GM23338 (cell line): ENCODE measurements around the gene MINK1. TPM values are rescaled to one million over a fixed set of nuclear protein-coding genes. Genes with fewer than 3 reads are reported as not detected.

ENCODE experiments used
- ATAC-seq: fragments of 200-7000 bp; cut with Tn5 transposase; 3 replicates; pipeline ENCODE4 v1.9.1; 2020
- DNase-seq: peaks from one replicate; pipeline ENCODE4 v3.0.0-alpha.2; 2015; ENCODE audit warnings: low spot score
- H2AFZ ChIP-seq: fragments of 200-600 bp; sonication (generic); 2 replicates; pipeline ENCODE4 v1.8.0; 2016; ENCODE audit warnings: antibody characterized with exemption, mild to moderate bottlenecking, moderate library complexity
- H3F3A ChIP-seq: fragments of 200-600 bp; sonication (generic); replicated peaks from 2 replicates; pipeline ENCODE4 v1.8.0; 2017; ENCODE audit warnings: antibody characterized with exemption, mixed run types, low read depth
- H3K27ac ChIP-seq: fragments of 200-600 bp; sonication (generic); 2 replicates; pipeline ENCODE4 v1.6.1; 2016; ENCODE audit warnings: low read depth
- H3K27me3 ChIP-seq: fragments of 200-600 bp; sonication (generic); 2 replicates; pipeline ENCODE4 v1.8.0; 2016; ENCODE audit warnings: mild to moderate bottlenecking, mixed run types, moderate library complexity; ENCODE audit not compliant: insufficient read depth
- H3K36me3 ChIP-seq: fragments of 200-600 bp; sonication (generic); 2 replicates; pipeline ENCODE4 v1.8.0; 2016; ENCODE audit warnings: mild to moderate bottlenecking; ENCODE audit not compliant: insufficient read depth
- H3K4me1 ChIP-seq: fragments of 200-600 bp; sonication (generic); 2 replicates; pipeline ENCODE4 v1.8.0; 2016; ENCODE audit warnings: mild to moderate bottlenecking, moderate library complexity; ENCODE audit not compliant: insufficient read depth
- H3K4me2 ChIP-seq: fragments of 200-600 bp; sonication (generic); 2 replicates; pipeline ENCODE4 v1.7.1; 2017; ENCODE audit warnings: mixed run types
- H3K4me3 ChIP-seq: fragments of 200-600 bp; sonication (generic); 2 replicates; pipeline ENCODE4 v1.6.1; 2016; ENCODE audit warnings: mixed run types
- H3K79me2 ChIP-seq: fragments of 200-600 bp; sonication (generic); replicated peaks from 2 replicates; pipeline ENCODE4 v1.8.0; 2017; ENCODE audit warnings: mild to moderate bottlenecking; ENCODE audit not compliant: insufficient read depth
- H3K9me2 ChIP-seq: fragments of 200-600 bp; sonication (generic); 2 replicates; pipeline ENCODE4 v1.8.0; 2017; ENCODE audit not compliant: insufficient read depth
- H4K20me1 ChIP-seq: fragments of 200-600 bp; sonication (generic); replicated peaks from 2 replicates; pipeline ENCODE4 v1.8.0; 2017; ENCODE audit warnings: mild to moderate bottlenecking; ENCODE audit not compliant: insufficient read depth
- H3K27ac Mint-ChIP-seq: 2 replicates; pipeline ENCODE4 v1.8.0; 2020; ENCODE audit warnings: inconsistent platforms, mild to moderate bottlenecking, moderate library complexity, mixed read lengths
- H3K27me3 Mint-ChIP-seq: 3 replicates; pipeline ENCODE4 v1.8.0; 2022; ENCODE audit warnings: low read depth, mild to moderate bottlenecking, moderate library complexity, mixed read lengths, inconsistent platforms; ENCODE audit not compliant: insufficient read depth, poor library complexity
- H3K36me3 Mint-ChIP-seq: 3 replicates; pipeline ENCODE4 v1.8.0; 2021; ENCODE audit warnings: low read depth, mild to moderate bottlenecking, inconsistent platforms, moderate library complexity, mixed read lengths
- H3K4me1 Mint-ChIP-seq: 3 replicates; pipeline ENCODE4 v1.8.0; 2020; ENCODE audit warnings: mild to moderate bottlenecking, inconsistent platforms, mixed read lengths
- H3K4me3 Mint-ChIP-seq: 3 replicates; pipeline ENCODE4 v1.8.0; 2021; ENCODE audit warnings: moderate library complexity, mild to moderate bottlenecking, inconsistent platforms, mixed read lengths
- H3K9me3 Mint-ChIP-seq: 3 replicates; pipeline ENCODE4 v1.8.0; 2020; ENCODE audit warnings: moderate library complexity, mild to moderate bottlenecking, inconsistent platforms, mixed read lengths
- CREB1 ChIP-seq: fragments of 250-450 bp; sonication (Bioruptor Pico); IDR thresholded peaks from 2 replicates; pipeline ENCODE4 v1.5.0; 2020; ENCODE audit warnings: low read depth, mild to moderate bottlenecking, moderate library complexity
- CTCF ChIP-seq, 2 experiments: fragments of 200-600 bp in 1 of 2; sonication (generic) in 1 of 2; conservative IDR thresholded peaks; 2 replicates each; pipeline versions ENCODE4 v1.5.1 to v1.6.1; 2016 to 2017; ENCODE audit warnings: antibody characterized with exemption in 2 of 2, low read depth in 2 of 2, mild to moderate bottlenecking in 2 of 2, moderate library complexity in 1 of 2
- ETS1 ChIP-seq: IDR thresholded peaks from 2 replicates; pipeline ENCODE4 v1.6.1; 2016; ENCODE audit warnings: antibody characterized with exemption
- EZH2 ChIP-seq: fragments of 200-600 bp; sonication (generic); IDR thresholded peaks from one replicate; pipeline ENCODE4 v1.8.0; 2017; ENCODE audit warnings: antibody characterized with exemption, mild to moderate bottlenecking, low read depth; ENCODE audit not compliant: unreplicated experiment
- EZH2phosphoT487 ChIP-seq: fragments of 200-600 bp; sonication (generic); IDR thresholded peaks from one replicate; pipeline ENCODE4 v1.8.1; 2018; ENCODE audit warnings: antibody characterized with exemption; ENCODE audit not compliant: unreplicated experiment
- JUNB ChIP-seq: IDR thresholded peaks from one replicate; pipeline ENCODE4 v1.6.1; 2016; ENCODE audit warnings: antibody characterized with exemption; ENCODE audit not compliant: unreplicated experiment
- NANOG ChIP-seq: IDR thresholded peaks from 2 replicates; pipeline ENCODE4 v1.6.1; 2016; ENCODE audit warnings: antibody characterized with exemption, borderline replicate concordance
- POLR2AphosphoS5 ChIP-seq: IDR thresholded peaks from 2 replicates; pipeline ENCODE4 v1.6.1; 2016; ENCODE audit warnings: antibody characterized with exemption, low read depth
- STAT1 ChIP-seq: IDR thresholded peaks from one replicate; pipeline ENCODE4 v1.6.1; 2016; ENCODE audit warnings: antibody characterized with exemption; ENCODE audit not compliant: unreplicated experiment
- ZNF331 ChIP-seq: fragments of 250-450 bp; sonication (Bioruptor Pico); IDR thresholded peaks from 2 replicates; pipeline ENCODE4 v1.5.0; 2020; ENCODE audit warnings: low read depth, mild to moderate bottlenecking, moderate library complexity
- ZNF462 ChIP-seq: fragments of 250-450 bp; sonication (Bioruptor Pico); IDR thresholded peaks from 2 replicates; pipeline ENCODE4 v1.5.0; 2020; ENCODE audit warnings: mild to moderate bottlenecking, moderate library complexity
- polyA plus RNA-seq: library from polyadenylated mRNA; unstranded; fragments of >200 nt; fragmentation: Nextera tagmentation; extraction: Ambion mirVana; gene quantifications from 2 replicates; pipeline ENCODE4 v1.2.1, GENCODE V29; 2016
- total RNA-seq: library from RNA; depleted of rRNA; stranded (reverse); fragments of >200 nt; shearing (Covaris generic); gene quantifications from 2 replicates; pipeline ENCODE4 v1.2.3, GENCODE V29; 2014

MINK1 gene
- total and polyA plus RNA-seq, 2 experiments from 2014 or later, result 17.3 to 54.9 TPM

- H3K4me2 ChIP-seq, result no peak overlapping the region
- no peaks in the 10 kb centered on the region for H4K20me1 ChIP-seq
- no peaks in the 10 kb centered on the region for H3K79me2 ChIP-seq
- peaks cover 19% of the 10 kb centered on the region; the same call in 1 of the 2 replicates for H3F3A ChIP-seq
- H2AFZ ChIP-seq, result peak overlapping the region; percentile 59; the same call in 1 of the 2 replicates
- H3K4me1 ChIP-seq, result peaks cover 30% of the 10 kb centered on the region
- Mint-ChIP-seq H3K27me3 (peaks cover 31% of the 10 kb centered on the region), H3K36me3 (peaks cover 5% of the 10 kb centered on the region; the same call in 1 of the 3 replicates), H3K9me3 (no peaks in the 10 kb centered on the region; the same call in 2 of the 3 replicates), H3K4me3 (no peak overlapping the region), H3K4me1 (peaks cover 25% of the 10 kb centered on the region), H3K27ac (no peak overlapping the region)
- H3K9me2 ChIP-seq, result no peaks in the 10 kb centered on the region
- no peak for TF ChIP-seq STAT1
- peaks cover 21% of the 10 kb centered on the region for H3K27me3 ChIP-seq
- ATAC-seq (no peak), DNase-seq (no peak)
- no peak overlapping the region for H3K27ac ChIP-seq
- no peak overlapping the region for H3K4me3 ChIP-seq
- H3K36me3 ChIP-seq, result no peaks in the 10 kb centered on the region
These were observed 47.6 kb upstream of the MINK1 start for GRCh38 chr17:4785311-4786105.

GRCh38 chr17:4786106-4786511, 47.0 kb upstream of the MINK1 start, which contains the start of gene VMO1:
VMO1 (minus strand) TSS chr17:4786364; CDS start chr17:4786352, 12 bp downstream.
- Mint-ChIP-seq H3K4me1 (peaks cover 28% of the 10 kb centered on the region), H3K9me3 (no peaks in the 10 kb centered on the region; the same call in 2 of the 3 replicates), H3K27ac (no peak within 1 kb of the TSS), H3K36me3 (peaks cover 5% of the 10 kb centered on the region; the same call in 1 of the 3 replicates), H3K27me3 (peaks cover 34% of the 10 kb centered on the region), H3K4me3 (no peak within 1 kb of the TSS; the same call in 2 of the 3 replicates)
- peaks cover 19% of the 10 kb centered on the region; the same call in 1 of the 2 replicates for H3F3A ChIP-seq
- H3K4me3 ChIP-seq, result no peak within 1 kb of the TSS
- no peak for ATAC-seq
- H3K27ac ChIP-seq, result peak within 1 kb of the TSS; percentile 62; the same call in 1 of the 2 replicates
- no peaks in the 10 kb centered on the region for H4K20me1 ChIP-seq
- peaks cover 30% of the 10 kb centered on the region for H3K4me1 ChIP-seq
- peak within 1 kb of the TSS; percentile 59; the same call in 1 of the 2 replicates for H2AFZ ChIP-seq
- no peaks in the 10 kb centered on the region for H3K79me2 ChIP-seq
- no peak for TF ChIP-seq EZH2
- no peak for TF ChIP-seq STAT1
- TF ChIP-seq ETS1, result no peak
- TF ChIP-seq ZNF462 (CRISPR knock-in tag), result no peak
- no peak for TF ChIP-seq CREB1 (CRISPR knock-in tag)
- no peak for TF ChIP-seq NANOG
- TF ChIP-seq ZNF331 (CRISPR knock-in tag), result no peak
- no peak for TF ChIP-seq POLR2AphosphoS5
- TF ChIP-seq JUNB, result no peak
- no peak for TF ChIP-seq EZH2phosphoT487
- TF ChIP-seq CTCF (conservative IDR thresholded peaks at IDR 0.05; ENCODE audit: low read depth in 2 of 2), result no peak
- H3K27me3 ChIP-seq, result peaks cover 27% of the 10 kb centered on the region
- no peaks in the 10 kb centered on the region for H3K36me3 ChIP-seq
- H3K4me2 ChIP-seq, result peak within 1 kb of the TSS; percentile 99; the same call in 1 of the 2 replicates
- H3K9me2 ChIP-seq, result no peaks in the 10 kb centered on the region
- peak; percentile 27 for DNase-seq
